A673 (cell line): ENCODE measurements around the gene EZH1. TPM values are rescaled to one million over a fixed set of nuclear protein-coding genes. Genes with fewer than 3 reads are reported as not detected.

Source experiments
- BruUV-seq: library from RNA; stranded (reverse); fragments of 400-500 nt; replicated peaks from 2 replicates; lab custom pipeline; 2021; lab: Mats Ljungman, UMichigan
- CTCF ChIA-PET: fragments of 300-600 bp; sonication (Branson Sonifier 250); formaldehyde crosslinking; loops from one replicate; lab custom pipeline; 2022; ENCODE audit warnings: antibody characterized with exemption; lab: Charles Lee
- POLR2A ChIA-PET: fragments of 300-600 bp; sonication (Branson Sonifier 250); formaldehyde crosslinking; loops from one replicate; lab custom pipeline; 2022; ENCODE audit warnings: antibody characterized with exemption; ENCODE audit not compliant: low non-redundant PET; lab: Charles Lee
- DNase-seq: peaks from one replicate; pipeline ENCODE4 v3.0.0-alpha.2; 2015; ENCODE audit warnings: low spot score
- H3K27ac ChIP-seq: fragments of 200-600 bp; sonication (generic); 2 replicates; pipeline ENCODE4 v1.5.1; 2016; ENCODE audit warnings: mixed run types, low read depth, mild to moderate bottlenecking, mixed read lengths, antibody characterized with exemption, low read length; ENCODE audit not compliant: poor library complexity, severe bottlenecking
- H3K27me3 ChIP-seq: fragments of 200-600 bp; sonication (generic); replicated peaks from 2 replicates; pipeline ENCODE4 v1.6.1; 2017; ENCODE audit warnings: mixed run types, low read depth, mild to moderate bottlenecking, mixed read lengths, antibody characterized with exemption, low read length; ENCODE audit not compliant: insufficient read depth, poor library complexity
- H3K36me3 ChIP-seq: fragments of 200-600 bp; sonication (generic); 2 replicates; pipeline ENCODE4 v1.6.1; 2016; ENCODE audit warnings: mixed run types, mild to moderate bottlenecking, mixed read lengths, antibody characterized with exemption, low read length; ENCODE audit not compliant: insufficient read depth, poor library complexity, severe bottlenecking
- H3K4me1 ChIP-seq: fragments of 200-600 bp; sonication (generic); 2 replicates; pipeline ENCODE4 v1.6.1; 2017; ENCODE audit warnings: mixed run types, mild to moderate bottlenecking, mixed read lengths, antibody characterized with exemption, low read length; ENCODE audit not compliant: insufficient read depth, poor library complexity, severe bottlenecking
- H3K4me3 ChIP-seq: fragments of 200-600 bp; sonication (generic); 2 replicates; pipeline ENCODE4 v1.5.1; 2016; ENCODE audit warnings: low read depth, mixed run types, mild to moderate bottlenecking, mixed read lengths, low read length; ENCODE audit not compliant: poor library complexity, severe bottlenecking
- H3K9me3 ChIP-seq: fragments of 200-600 bp; sonication (generic); 2 replicates; pipeline ENCODE4 v1.6.1; 2016; ENCODE audit warnings: mixed run types, low read depth, mild to moderate bottlenecking, mixed read lengths, antibody characterized with exemption, low read length; ENCODE audit not compliant: poor library complexity, severe bottlenecking
- EZH2 ChIP-seq: fragments of 200-600 bp; sonication (generic); IDR thresholded peaks from 2 replicates; pipeline ENCODE4 v1.6.1; 2017; ENCODE audit warnings: borderline replicate concordance, low read depth, mild to moderate bottlenecking, mixed read lengths, antibody characterized with exemption, low read length; ENCODE audit not compliant: poor library complexity, severe bottlenecking
- intact Hi-C: fragments of 100-400 bp; cut with micrococcal nuclease; formaldehyde crosslinking; loops from one replicate; pipeline ENCODE4 v1.10.0; 2022; ENCODE audit not compliant: unreplicated experiment
- microRNA-seq: library from miRNA; unstranded; fragments of <30 nt; microRNA quantifications from one replicate; pipeline ENCODE4 v1.2.0, GENCODE V29; 2021
- total RNA-seq: library from RNA; stranded (reverse); gene quantifications from 2 replicates; pipeline ENCODE4 v1.2.3, GENCODE V29; 2021
- TF ChIP-seq, protein P1 (sequence below): fragments of 300-800, 200-600 bp; sonication (generic); conservative IDR thresholded peaks from 2 replicates; pipeline ENCODE4 v1.5.1; 2017; ENCODE audit warnings: low read depth, mild to moderate bottlenecking, antibody characterized with exemption, low read length, moderate library complexity, mixed read lengths

The EZH1 gene
- total RNA-seq, 1 experiment from 2014 or later, result 16.4 TPM

DNA sequence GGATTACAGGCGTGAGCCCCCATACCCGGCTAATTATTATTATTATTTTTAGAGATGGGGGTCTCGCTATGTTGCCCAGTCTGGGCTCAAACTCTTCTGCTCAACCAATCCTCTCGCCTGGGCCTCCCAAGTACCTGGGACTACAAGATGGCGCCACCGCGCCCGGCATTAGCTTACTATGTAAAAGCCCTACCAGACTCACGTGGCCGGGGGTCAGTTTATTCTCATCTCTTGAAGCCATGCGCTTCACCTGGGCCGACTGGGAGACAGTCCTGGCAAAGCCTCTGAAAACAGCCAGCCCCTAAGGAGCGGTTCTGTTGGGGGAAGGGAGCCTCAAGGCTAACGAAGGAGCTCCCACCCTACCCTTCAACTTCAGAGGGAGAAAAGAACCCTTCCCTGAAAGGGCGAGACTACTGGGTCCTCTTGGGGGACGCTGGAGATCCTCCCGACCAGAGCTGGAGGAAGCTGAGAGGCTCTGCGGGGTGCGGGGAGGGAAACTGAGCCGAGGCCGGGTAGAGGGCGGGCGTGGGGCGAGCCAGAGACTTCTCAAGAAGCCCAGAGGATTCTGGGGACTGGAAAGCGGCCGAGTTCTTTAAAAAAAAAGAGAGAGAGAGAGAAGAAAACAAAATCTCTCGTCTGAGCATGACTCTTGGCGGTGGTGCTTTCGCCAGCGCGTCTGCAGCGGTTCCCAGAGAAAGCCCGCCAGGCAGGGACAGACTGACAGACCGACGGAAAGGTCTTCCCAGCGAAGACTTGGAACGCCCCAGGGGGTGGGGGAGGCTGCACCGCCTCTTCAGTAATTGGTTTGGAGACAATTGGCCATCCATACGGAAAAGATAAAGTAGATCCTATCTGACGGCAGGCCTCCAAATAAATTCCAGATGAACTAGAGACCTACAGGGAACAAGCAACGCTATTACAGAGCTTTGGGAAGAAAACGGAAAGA, 91.4 kb downstream of the EZH1 start:
- Histone ChIP-seq H3K4me1 (no peaks in the 10 kb centered on the region), H3K9me3 (no peaks in the 10 kb centered on the region), H3K27me3 (no peaks in the 10 kb centered on the region), H3K36me3 (no peaks in the 10 kb centered on the region), H3K4me3 (peak overlapping the region; percentile 10), H3K27ac (no peak overlapping the region)
- peak; percentile 31 for DNase-seq
- CTCF ChIA-PET, result no interaction called here
- POLR2A ChIA-PET, result no interaction called here
- no TSS peak for BruUV-seq
- intact Hi-C loops, result no loop called here
- TF ChIP-seq EZH2, result no peak
- TF ChIP-seq, protein P1, sequence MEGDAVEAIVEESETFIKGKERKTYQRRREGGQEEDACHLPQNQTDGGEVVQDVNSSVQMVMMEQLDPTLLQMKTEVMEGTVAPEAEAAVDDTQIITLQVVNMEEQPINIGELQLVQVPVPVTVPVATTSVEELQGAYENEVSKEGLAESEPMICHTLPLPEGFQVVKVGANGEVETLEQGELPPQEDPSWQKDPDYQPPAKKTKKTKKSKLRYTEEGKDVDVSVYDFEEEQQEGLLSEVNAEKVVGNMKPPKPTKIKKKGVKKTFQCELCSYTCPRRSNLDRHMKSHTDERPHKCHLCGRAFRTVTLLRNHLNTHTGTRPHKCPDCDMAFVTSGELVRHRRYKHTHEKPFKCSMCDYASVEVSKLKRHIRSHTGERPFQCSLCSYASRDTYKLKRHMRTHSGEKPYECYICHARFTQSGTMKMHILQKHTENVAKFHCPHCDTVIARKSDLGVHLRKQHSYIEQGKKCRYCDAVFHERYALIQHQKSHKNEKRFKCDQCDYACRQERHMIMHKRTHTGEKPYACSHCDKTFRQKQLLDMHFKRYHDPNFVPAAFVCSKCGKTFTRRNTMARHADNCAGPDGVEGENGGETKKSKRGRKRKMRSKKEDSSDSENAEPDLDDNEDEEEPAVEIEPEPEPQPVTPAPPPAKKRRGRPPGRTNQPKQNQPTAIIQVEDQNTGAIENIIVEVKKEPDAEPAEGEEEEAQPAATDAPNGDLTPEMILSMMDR, result no peak

DNA sequence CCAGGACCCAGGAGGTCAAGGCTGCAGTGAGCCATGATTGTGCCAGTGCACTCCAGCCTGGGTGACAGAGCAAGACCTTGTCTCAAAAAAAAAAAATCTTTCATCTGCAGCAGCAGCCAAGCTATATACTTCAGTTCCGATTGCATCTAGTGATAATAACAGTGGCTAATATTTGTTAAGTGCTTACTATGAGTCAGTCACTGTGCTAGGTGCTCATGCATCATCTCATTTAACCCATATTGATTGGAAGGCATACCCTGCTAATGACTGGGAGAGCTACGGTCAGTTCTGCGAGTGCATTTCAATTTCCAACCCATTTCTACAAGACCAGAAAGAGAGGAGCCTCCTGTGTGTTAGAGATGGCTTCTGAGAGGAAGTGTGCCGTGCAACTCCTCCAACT, 93.4 kb downstream of the EZH1 start:
- DNase-seq, result no peak
- Histone ChIP-seq H3K27me3 (no peaks in the 10 kb centered on the region), H3K27ac (no peak overlapping the region), H3K4me3 (no peak overlapping the region), H3K9me3 (no peaks in the 10 kb centered on the region), H3K4me1 (no peaks in the 10 kb centered on the region), H3K36me3 (no peaks in the 10 kb centered on the region)
- intact Hi-C loops, result no loop called here
- ChIA-PET CTCF (no interaction called here), POLR2A (no interaction called here)
- TF ChIP-seq, protein P1, result no peak
- no peak for TF ChIP-seq EZH2
- BruUV-seq, result no TSS peak

Small RNA genes lying within 50 kb of the gene (microRNA-seq; reads per million reads assigned to microRNA genes)
- 0.81 reads per million for gene MIR6780A

Other genes with a start within 250 kb of the EZH1 start
- gene NAGLU, start 208.8 kb downstream of the EZH1 start, total RNA-seq, result 9.6 and 12.7 TPM in 2 replicates
- gene HSD17B1, start 192.1 kb downstream of the EZH1 start, total RNA-seq, result 0.59 and 0.60 TPM in 2 replicates
- 71.5 and 78.2 TPM in 2 replicates for gene COASY, start 182.9 kb downstream of the EZH1 start, total RNA-seq
- 32.8 and 33.7 TPM in 2 replicates for gene MLX, start 177.9 kb downstream of the EZH1 start, total RNA-seq
- gene PSMC3IP, start 167.3 kb downstream of the EZH1 start, total RNA-seq, result 30.9 and 31.9 TPM in 2 replicates
- 23.2 and 30.0 TPM in 2 replicates for gene RETREG3, start 135.7 kb downstream of the EZH1 start, total RNA-seq
- 85.8 and 87.4 TPM in 2 replicates for gene TUBG1, start 135.4 kb downstream of the EZH1 start, total RNA-seq
- gene TUBG2, start 85.8 kb downstream of the EZH1 start, total RNA-seq, result 14.6 and 19.2 TPM in 2 replicates
- 11.9 and 16.8 TPM in 2 replicates for gene PLEKHH3, start 68.0 kb downstream of the EZH1 start, total RNA-seq
- 0.52 and 0.55 TPM in 2 replicates for gene CCR10, start 63.2 kb downstream of the EZH1 start, total RNA-seq
- 5.6 and 6.7 TPM in 2 replicates for gene CNTNAP1, start 62.5 kb downstream of the EZH1 start, total RNA-seq
- gene RAMP2, start 16.2 kb upstream of the EZH1 start, total RNA-seq, result 3.8 and 5.0 TPM in 2 replicates
- 34.3 and 35.6 TPM in 2 replicates for gene VPS25, start 28.4 kb upstream of the EZH1 start, total RNA-seq
- 0.11 and 0.37 TPM in 2 replicates for gene WNK4, start 35.6 kb upstream of the EZH1 start, total RNA-seq
- gene COA3, start 53.7 kb upstream of the EZH1 start, total RNA-seq, result 29.0 and 30.5 TPM in 2 replicates
- gene CNTD1, start 53.8 kb upstream of the EZH1 start, total RNA-seq, result not detected in 2 replicates
- 34.2 and 36.0 TPM in 2 replicates for gene BECN1, start 79.2 kb upstream of the EZH1 start, total RNA-seq
- gene PSME3, start 88.4 kb upstream of the EZH1 start, total RNA-seq, result 93.7 and 120 TPM in 2 replicates
- gene AOC2, start 99.5 kb upstream of the EZH1 start, total RNA-seq, result 1.2 and 1.4 TPM in 2 replicates
- 0.62 and 0.70 TPM in 2 replicates for gene AOC3, start 106.2 kb upstream of the EZH1 start, total RNA-seq
- gene G6PC1, start 155.8 kb upstream of the EZH1 start, total RNA-seq, result not detected in 2 replicates
- gene AARSD1, start 219.4 kb upstream of the EZH1 start, total RNA-seq, result 32.9 and 36.0 TPM in 2 replicates
- gene PTGES3L, start 235.0 kb upstream of the EZH1 start, total RNA-seq, result 0.64 and 1.1 TPM in 2 replicates
- 7.3 and 8.0 TPM in 2 replicates for gene RUNDC1, start 235.5 kb upstream of the EZH1 start, total RNA-seq